GM23338 (cell line): Measurements from ENCODE around the gene AFTPH.

ENCODE experiments used
- EZH2 ChIP-seq: fragments of 200-600 bp; sonication (generic); IDR thresholded peaks from one replicate; pipeline ENCODE4 v1.8.0; 2017; ENCODE audit warnings: antibody characterized with exemption, mild to moderate bottlenecking, low read depth; ENCODE audit not compliant: unreplicated experiment
- TF ChIP-seq, protein P1 (sequence below), 2 experiments: fragments of 200-600 bp in 1 of 2; sonication (generic) in 1 of 2; conservative IDR thresholded peaks; 2 replicates each; pipeline versions ENCODE4 v1.5.1 to v1.6.1; 2016 to 2017; ENCODE audit warnings: antibody characterized with exemption in 2 of 2, low read depth in 2 of 2, mild to moderate bottlenecking in 2 of 2, moderate library complexity in 1 of 2

DNA sequence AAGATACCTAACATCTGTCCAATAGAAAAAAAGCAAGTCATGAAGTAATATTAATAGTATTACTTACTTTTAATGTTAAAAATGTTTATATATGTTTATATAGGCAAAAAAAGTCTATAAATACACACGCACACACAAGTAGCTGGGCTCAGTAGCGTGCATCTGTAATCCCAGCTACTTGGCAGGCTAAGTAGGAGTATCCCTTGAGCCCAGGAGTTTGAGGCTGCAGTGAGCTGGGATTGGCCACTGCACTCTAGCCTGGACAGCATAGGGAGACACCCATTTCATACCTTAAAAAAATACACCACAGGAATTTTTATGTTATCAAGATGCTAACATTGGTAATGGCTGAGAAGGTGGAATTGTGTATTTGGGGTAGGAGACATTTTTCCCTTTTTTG lies 17.4 kb upstream of the AFTPH start:
- TF ChIP-seq, protein P1, sequence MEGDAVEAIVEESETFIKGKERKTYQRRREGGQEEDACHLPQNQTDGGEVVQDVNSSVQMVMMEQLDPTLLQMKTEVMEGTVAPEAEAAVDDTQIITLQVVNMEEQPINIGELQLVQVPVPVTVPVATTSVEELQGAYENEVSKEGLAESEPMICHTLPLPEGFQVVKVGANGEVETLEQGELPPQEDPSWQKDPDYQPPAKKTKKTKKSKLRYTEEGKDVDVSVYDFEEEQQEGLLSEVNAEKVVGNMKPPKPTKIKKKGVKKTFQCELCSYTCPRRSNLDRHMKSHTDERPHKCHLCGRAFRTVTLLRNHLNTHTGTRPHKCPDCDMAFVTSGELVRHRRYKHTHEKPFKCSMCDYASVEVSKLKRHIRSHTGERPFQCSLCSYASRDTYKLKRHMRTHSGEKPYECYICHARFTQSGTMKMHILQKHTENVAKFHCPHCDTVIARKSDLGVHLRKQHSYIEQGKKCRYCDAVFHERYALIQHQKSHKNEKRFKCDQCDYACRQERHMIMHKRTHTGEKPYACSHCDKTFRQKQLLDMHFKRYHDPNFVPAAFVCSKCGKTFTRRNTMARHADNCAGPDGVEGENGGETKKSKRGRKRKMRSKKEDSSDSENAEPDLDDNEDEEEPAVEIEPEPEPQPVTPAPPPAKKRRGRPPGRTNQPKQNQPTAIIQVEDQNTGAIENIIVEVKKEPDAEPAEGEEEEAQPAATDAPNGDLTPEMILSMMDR (conservative IDR thresholded peaks at IDR 0.05; ENCODE audit: low read depth in 2 of 2) = no peak
- no peak for TF ChIP-seq EZH2
